ENCODE measurements around the gene C1orf94. TPM values are rescaled to one million over a fixed set of nuclear protein-coding genes. Genes with fewer than 3 reads are reported as not detected.

Gene C1orf94
- total and polyA plus RNA-seq, 4 donors = not detected

- no peak for ATAC-seq (ENCODE audit: insufficient read depth, low FRiP score)
Observed at GRCh38 chr1:34129630-34130029, 47.1 kb upstream of the C1orf94 start.

GRCh38 chr1:34130306-34130705, 46.4 kb upstream of the C1orf94 start:
- no peak overlapping the region for H3K27ac ChIP-seq (ENCODE audit: low read depth in 1 of 2, low read length in 1 of 2)
- TF ChIP-seq CTCF (IDR thresholded peaks at IDR 0.05; ENCODE audit: control extremely low read depth, extremely low read depth) = no peak
- H3K4me1 ChIP-seq (ENCODE audit: control insufficient read depth in 5 of 5, insufficient read depth in 5 of 5, low read length in 5 of 5) = no peaks in the 10 kb centered on the region
- no peak overlapping the region for H3K9ac ChIP-seq (ENCODE audit: insufficient read depth in 1 of 2, low read length in 2 of 2)
- WGBS, 2 donors = 83 to 92% methylated on average over 5 of the region's 5 CpGs
- H3K4me3 ChIP-seq = no peak overlapping the region
- H3K36me3 ChIP-seq (ENCODE audit: control insufficient read depth in 4 of 4, insufficient read depth in 4 of 4, low read length in 4 of 4) = no peaks in the 10 kb centered on the region
- peaks cover 0 to 2% (median 0%) of the 10 kb centered on the region in 4 donors for H3K9me3 ChIP-seq (ENCODE audit: control insufficient read depth in 4 of 4, insufficient read depth in 3 of 4, low read length in 3 of 4)
- no peaks in the 10 kb centered on the region for H3K27me3 ChIP-seq (ENCODE audit: control insufficient read depth in 3 of 3, insufficient read depth in 3 of 3, low read length in 2 of 3)
- no peak for ATAC-seq (ENCODE audit: insufficient read depth, low FRiP score)
- no peak for DNase-seq

More at GRCh38 chr1:34129630-34130029, 47.1 kb upstream of the C1orf94 start:
- Histone ChIP-seq H3K27me3 (ENCODE audit: control insufficient read depth in 3 of 3, insufficient read depth in 3 of 3, low read length in 2 of 3) (no peaks in the 10 kb centered on the region), H3K9me3 (ENCODE audit: control insufficient read depth in 4 of 4, insufficient read depth in 3 of 4, low read length in 3 of 4) (peaks cover 0 to 2% (median 0%) of the 10 kb centered on the region in 4 donors), H3K4me3 (no peak overlapping the region), H3K27ac (ENCODE audit: low read depth in 1 of 2, low read length in 1 of 2) (no peak overlapping the region), H3K36me3 (ENCODE audit: control insufficient read depth in 4 of 4, insufficient read depth in 4 of 4, low read length in 4 of 4) (no peaks in the 10 kb centered on the region), H3K4me1 (ENCODE audit: control insufficient read depth in 5 of 5, insufficient read depth in 5 of 5, low read length in 5 of 5) (no peaks in the 10 kb centered on the region), H3K9ac (ENCODE audit: insufficient read depth in 1 of 2, low read length in 2 of 2) (no peak overlapping the region)
- 76 to 79% methylated on average over 6 of the region's 6 CpGs for WGBS, 2 donors
- no peak for TF ChIP-seq CTCF (IDR thresholded peaks at IDR 0.05; ENCODE audit: control extremely low read depth, extremely low read depth)
- DNase-seq = no peak

- Histone ChIP-seq H3K4me1 (ENCODE audit: control insufficient read depth in 5 of 5, insufficient read depth in 5 of 5, low read length in 5 of 5) (no peaks in the 10 kb centered on the region), H3K9ac (ENCODE audit: insufficient read depth in 1 of 2, low read length in 2 of 2) (no peak overlapping the region), H3K27ac (ENCODE audit: low read depth in 1 of 2, low read length in 1 of 2) (no peak overlapping the region), H3K9me3 (ENCODE audit: control insufficient read depth in 4 of 4, insufficient read depth in 3 of 4, low read length in 3 of 4) (peaks cover 0 to 2% (median 0%) of the 10 kb centered on the region in 4 donors), H3K36me3 (ENCODE audit: control insufficient read depth in 4 of 4, insufficient read depth in 4 of 4, low read length in 4 of 4) (no peaks in the 10 kb centered on the region), H3K4me3 (no peak overlapping the region), H3K27me3 (ENCODE audit: control insufficient read depth in 3 of 3, insufficient read depth in 3 of 3, low read length in 2 of 3) (no peaks in the 10 kb centered on the region)
- TF ChIP-seq CTCF (IDR thresholded peaks at IDR 0.05; ENCODE audit: control extremely low read depth, extremely low read depth) = no peak
- 89 to 90% methylated on average over 3 of the region's 3 CpGs for WGBS, 2 donors
- no peak for DNase-seq
- no peak for ATAC-seq (ENCODE audit: insufficient read depth, low FRiP score)
Observed at GRCh38 chr1:34131396-34132160, 45.1 kb upstream of the C1orf94 start.

GRCh38 chr1:34132161-34132420, 44.6 kb upstream of the C1orf94 start:
- Histone ChIP-seq H3K27ac (ENCODE audit: low read depth in 1 of 2, low read length in 1 of 2) (no peak overlapping the region), H3K36me3 (ENCODE audit: control insufficient read depth in 4 of 4, insufficient read depth in 4 of 4, low read length in 4 of 4) (no peaks in the 10 kb centered on the region), H3K9ac (ENCODE audit: insufficient read depth in 1 of 2, low read length in 2 of 2) (no peak overlapping the region), H3K4me3 (no peak overlapping the region), H3K4me1 (ENCODE audit: control insufficient read depth in 5 of 5, insufficient read depth in 5 of 5, low read length in 5 of 5) (no peaks in the 10 kb centered on the region), H3K9me3 (ENCODE audit: control insufficient read depth in 4 of 4, insufficient read depth in 3 of 4, low read length in 3 of 4) (peaks cover 0 to 2% (median 0%) of the 10 kb centered on the region in 4 donors), H3K27me3 (ENCODE audit: control insufficient read depth in 3 of 3, insufficient read depth in 3 of 3, low read length in 2 of 3) (no peaks in the 10 kb centered on the region)
- 82 to 88% methylated on average over 4 of the region's 4 CpGs for WGBS, 2 donors
- ATAC-seq (ENCODE audit: insufficient read depth, low FRiP score) (no peak), DNase-seq (no peak)
- no peak for TF ChIP-seq CTCF (IDR thresholded peaks at IDR 0.05; ENCODE audit: control extremely low read depth, extremely low read depth)

All from lung (tissue), 12 donors.